ENCODE results near the gene SULF2. TPM values are rescaled to one million over a fixed set of nuclear protein-coding genes. Genes with fewer than 3 reads are reported as not detected.

SULF2 gene
- total and polyA plus RNA-seq, 9 of the 15 experiments (the other 6 are each of a cell fraction or from before 2014, with no cell fraction given) = 0.33 TPM; not detected in 8

DNA sequence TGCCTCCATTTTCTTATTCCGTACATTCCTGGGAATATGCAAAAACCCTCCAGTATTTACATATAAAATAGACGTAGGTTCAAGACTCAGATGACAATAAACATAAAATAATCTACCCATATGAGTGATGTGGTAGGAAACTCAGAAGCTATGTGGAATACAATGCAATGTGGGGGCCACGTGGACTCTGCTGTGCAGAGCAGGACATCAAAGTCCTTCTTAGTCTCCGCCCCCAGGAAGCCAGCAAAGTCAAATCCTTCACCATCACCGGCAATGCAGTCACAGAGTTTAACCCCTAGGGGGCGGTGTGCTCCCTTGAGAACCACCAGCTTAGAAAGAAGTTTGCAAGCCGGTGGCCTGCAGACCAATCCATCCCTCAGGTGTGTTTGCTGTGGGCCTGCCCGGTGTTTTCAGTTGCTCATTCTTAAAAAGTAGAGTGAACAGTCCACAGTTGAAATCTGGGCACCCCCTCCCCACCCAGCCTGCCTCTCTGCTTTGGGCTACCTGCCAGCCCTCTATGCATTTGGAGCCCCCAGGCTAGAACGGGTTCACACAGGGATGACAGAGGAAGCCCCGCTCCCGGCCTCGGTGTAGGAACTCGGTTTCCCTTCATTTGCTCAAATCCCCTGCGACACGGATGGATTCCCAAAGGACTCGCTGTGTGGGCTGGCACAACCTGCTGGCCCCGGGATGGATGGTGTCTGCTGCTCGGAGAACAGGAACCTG, 59.9 kb downstream of the SULF2 start (continued):
- TF ChIP-seq, protein P1, sequence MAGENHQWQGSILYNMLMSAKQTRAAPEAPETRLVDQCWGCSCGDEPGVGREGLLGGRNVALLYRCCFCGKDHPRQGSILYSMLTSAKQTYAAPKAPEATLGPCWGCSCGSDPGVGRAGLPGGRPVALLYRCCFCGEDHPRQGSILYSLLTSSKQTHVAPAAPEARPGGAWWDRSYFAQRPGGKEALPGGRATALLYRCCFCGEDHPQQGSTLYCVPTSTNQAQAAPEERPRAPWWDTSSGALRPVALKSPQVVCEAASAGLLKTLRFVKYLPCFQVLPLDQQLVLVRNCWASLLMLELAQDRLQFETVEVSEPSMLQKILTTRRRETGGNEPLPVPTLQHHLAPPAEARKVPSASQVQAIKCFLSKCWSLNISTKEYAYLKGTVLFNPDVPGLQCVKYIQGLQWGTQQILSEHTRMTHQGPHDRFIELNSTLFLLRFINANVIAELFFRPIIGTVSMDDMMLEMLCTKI (IDR thresholded peaks at IDR 0.05; ENCODE audit: partially characterized antibody) = no peak
- peak; percentile 22; the same call in 1 of the 2 replicates for TF ChIP-seq STAG1 (CRISPR knock-in tag; IDR thresholded peaks at IDR 0.05; ENCODE audit: borderline replicate concordance)
- peak; percentile 56; the same call in 1 of the 2 replicates for TF ChIP-seq XRCC5 (IDR thresholded peaks at IDR 0.05; ENCODE audit: low read depth, low read length)
- TF ChIP-seq, protein P2, sequence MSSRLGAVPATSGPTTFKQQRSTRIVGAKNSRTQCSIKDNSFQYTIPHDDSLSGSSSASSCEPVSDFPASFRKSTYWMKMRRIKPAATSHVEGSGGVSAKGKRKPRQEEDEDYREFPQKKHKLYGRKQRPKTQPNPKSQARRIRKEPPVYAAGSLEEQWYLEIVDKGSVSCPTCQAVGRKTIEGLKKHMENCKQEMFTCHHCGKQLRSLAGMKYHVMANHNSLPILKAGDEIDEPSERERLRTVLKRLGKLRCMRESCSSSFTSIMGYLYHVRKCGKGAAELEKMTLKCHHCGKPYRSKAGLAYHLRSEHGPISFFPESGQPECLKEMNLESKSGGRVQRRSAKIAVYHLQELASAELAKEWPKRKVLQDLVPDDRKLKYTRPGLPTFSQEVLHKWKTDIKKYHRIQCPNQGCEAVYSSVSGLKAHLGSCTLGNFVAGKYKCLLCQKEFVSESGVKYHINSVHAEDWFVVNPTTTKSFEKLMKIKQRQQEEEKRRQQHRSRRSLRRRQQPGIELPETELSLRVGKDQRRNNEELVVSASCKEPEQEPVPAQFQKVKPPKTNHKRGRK (tag; IDR thresholded peaks at IDR 0.05) = no peak

DNA sequence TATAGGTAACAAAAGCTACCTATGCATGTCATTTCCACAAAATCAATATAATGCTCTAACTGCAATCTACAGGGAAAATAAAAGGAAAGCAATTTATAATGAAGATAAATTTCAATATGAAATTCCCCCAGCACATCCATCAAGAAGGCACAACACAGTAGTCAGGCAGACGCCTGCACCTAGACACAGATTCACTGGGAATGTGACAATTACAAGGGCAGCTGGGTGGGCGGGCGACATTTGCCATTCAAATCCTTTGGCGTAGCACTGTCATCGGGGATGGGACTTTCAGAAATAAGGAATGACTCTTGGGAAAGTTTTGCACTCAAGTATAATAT, 60.4 kb downstream of the SULF2 start:
- 0 out of 5 replicates have a peak, but pooled peaks cover 0 to 6% of the 10 kb centered on the region in 2 experiments for H3K4me1 ChIP-seq (replicated peaks in 1 of 2; ENCODE audit: control insufficient read depth in 2 of 2, insufficient read depth in 2 of 2, low read length in 2 of 2)
- BruUV-seq (replicated peaks) = no TSS peak
- no peaks in the 10 kb centered on the region for H4K20me1 ChIP-seq (replicated peaks; ENCODE audit: control insufficient read depth, insufficient read depth, low read length)
- in situ Hi-C loops (cut with MboI) (no loop called here), intact Hi-C loops (cut with micrococcal nuclease) (loop anchor here (2.0 to 5.0 kb wide), 2 partner anchors 48 to 896 kb away; no protein-coding TSS in a partner anchor)
- no peak overlapping the region for H3K27ac ChIP-seq (ENCODE audit: extremely low read depth, low read depth, low read length)
- no peak overlapping the region for H3K4me3 ChIP-seq
- no peak overlapping the region for H2AFZ ChIP-seq (ENCODE audit: low read depth, low read length)
- ATAC-seq (no peak), FAIRE-seq (no peak), DNase-seq (ENCODE audit: extremely low read depth in 1 of 4, low spot score in 3 of 4) (no peak)
- H3K4me2 ChIP-seq (ENCODE audit: insufficient read depth, low read length) = no peak overlapping the region
- H3K36me3 ChIP-seq (ENCODE audit: control insufficient read depth, insufficient read depth, low read length) = no peaks in the 10 kb centered on the region
- H3K9me1 ChIP-seq (ENCODE audit: control insufficient read depth, insufficient read depth, low read length) = no peaks in the 10 kb centered on the region
- H3K9me3 ChIP-seq (replicated peaks; ENCODE audit: control insufficient read depth, insufficient read depth, low read depth, low read length) = no peaks in the 10 kb centered on the region; the same call in 1 of the 2 replicates
- no peaks in the 10 kb centered on the region for H3K79me2 ChIP-seq (ENCODE audit: control insufficient read depth, insufficient read depth, low read length)
- WGBS (ENCODE audit: insufficient coverage, low coverage, missing lambda C conversion rate) = 22% methylated on average over 3 of the region's 5 CpGs
- CTCF ChIA-PET (ENCODE audit: low intra/inter-chr PET ratio) = interaction anchor here (1.4 kb wide), 1 partner anchor 896 kb away, joined by 5 read pairs; no protein-coding TSS in a partner anchor
- H3K27me3 ChIP-seq (ENCODE audit: control insufficient read depth in 2 of 2, insufficient read depth in 2 of 2, low read length in 2 of 2) = peaks cover 16 to 40% of the 10 kb centered on the region in 2 experiments; a peak in 4 of 5 replicates
- TF ChIP-seq, protein P3, sequence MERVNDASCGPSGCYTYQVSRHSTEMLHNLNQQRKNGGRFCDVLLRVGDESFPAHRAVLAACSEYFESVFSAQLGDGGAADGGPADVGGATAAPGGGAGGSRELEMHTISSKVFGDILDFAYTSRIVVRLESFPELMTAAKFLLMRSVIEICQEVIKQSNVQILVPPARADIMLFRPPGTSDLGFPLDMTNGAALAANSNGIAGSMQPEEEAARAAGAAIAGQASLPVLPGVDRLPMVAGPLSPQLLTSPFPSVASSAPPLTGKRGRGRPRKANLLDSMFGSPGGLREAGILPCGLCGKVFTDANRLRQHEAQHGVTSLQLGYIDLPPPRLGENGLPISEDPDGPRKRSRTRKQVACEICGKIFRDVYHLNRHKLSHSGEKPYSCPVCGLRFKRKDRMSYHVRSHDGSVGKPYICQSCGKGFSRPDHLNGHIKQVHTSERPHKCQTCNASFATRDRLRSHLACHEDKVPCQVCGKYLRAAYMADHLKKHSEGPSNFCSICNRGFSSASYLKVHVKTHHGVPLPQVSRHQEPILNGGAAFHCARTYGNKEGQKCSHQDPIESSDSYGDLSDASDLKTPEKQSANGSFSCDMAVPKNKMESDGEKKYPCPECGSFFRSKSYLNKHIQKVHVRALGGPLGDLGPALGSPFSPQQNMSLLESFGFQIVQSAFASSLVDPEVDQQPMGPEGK (CRISPR knock-in tag; IDR thresholded peaks at IDR 0.05; ENCODE audit: borderline replicate concordance) = no peak
- TF ChIP-seq, protein P4, sequence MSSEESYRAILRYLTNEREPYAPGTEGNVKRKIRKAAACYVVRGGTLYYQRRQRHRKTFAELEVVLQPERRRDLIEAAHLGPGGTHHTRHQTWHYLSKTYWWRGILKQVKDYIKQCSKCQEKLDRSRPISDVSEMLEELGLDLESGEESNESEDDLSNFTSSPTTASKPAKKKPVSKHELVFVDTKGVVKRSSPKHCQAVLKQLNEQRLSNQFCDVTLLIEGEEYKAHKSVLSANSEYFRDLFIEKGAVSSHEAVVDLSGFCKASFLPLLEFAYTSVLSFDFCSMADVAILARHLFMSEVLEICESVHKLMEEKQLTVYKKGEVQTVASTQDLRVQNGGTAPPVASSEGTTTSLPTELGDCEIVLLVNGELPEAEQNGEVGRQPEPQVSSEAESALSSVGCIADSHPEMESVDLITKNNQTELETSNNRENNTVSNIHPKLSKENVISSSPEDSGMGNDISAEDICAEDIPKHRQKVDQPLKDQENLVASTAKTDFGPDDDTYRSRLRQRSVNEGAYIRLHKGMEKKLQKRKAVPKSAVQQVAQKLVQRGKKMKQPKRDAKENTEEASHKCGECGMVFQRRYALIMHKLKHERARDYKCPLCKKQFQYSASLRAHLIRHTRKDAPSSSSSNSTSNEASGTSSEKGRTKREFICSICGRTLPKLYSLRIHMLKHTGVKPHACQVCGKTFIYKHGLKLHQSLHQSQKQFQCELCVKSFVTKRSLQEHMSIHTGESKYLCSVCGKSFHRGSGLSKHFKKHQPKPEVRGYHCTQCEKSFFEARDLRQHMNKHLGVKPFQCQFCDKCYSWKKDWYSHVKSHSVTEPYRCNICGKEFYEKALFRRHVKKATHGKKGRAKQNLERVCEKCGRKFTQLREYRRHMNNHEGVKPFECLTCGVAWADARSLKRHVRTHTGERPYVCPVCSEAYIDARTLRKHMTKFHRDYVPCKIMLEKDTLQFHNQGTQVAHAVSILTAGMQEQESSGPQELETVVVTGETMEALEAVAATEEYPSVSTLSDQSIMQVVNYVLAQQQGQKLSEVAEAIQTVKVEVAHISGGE (CRISPR knock-in tag; IDR thresholded peaks at IDR 0.05) = peak in 1 of 3 experiments; percentile 50; a peak in 2 of 6 replicates
- POLR2A ChIA-PET = interaction anchor here (0.8 to 1.3 kb wide), 4 partner anchors 17 to 1789 kb away, joined by 3 to 5 read pairs (median 4); no protein-coding TSS in a partner anchor
- H3K9ac ChIP-seq (ENCODE audit: insufficient read depth in 1 of 2, low read depth in 2 of 2, low read length in 2 of 2) = no peak overlapping the region
